Neural cell (in vitro differentiated cells): ENCODE data around the gene UBA1. TPM values are rescaled to one million over a fixed set of nuclear protein-coding genes. Genes with fewer than 3 reads are reported as not detected.

Experiments
- H2AFZ ChIP-seq: fragments of 200-600, 300-800 bp; sonication (generic), shearing (Covaris generic); 2 replicates; pipeline ENCODE4 v1.6.0; 2014; ENCODE audit warnings: low read depth, mild to moderate bottlenecking, antibody characterized with exemption, low read length, moderate library complexity
- H3F3A ChIP-seq: fragments of 200-600 bp; shearing (Covaris generic); 2 replicates; pipeline ENCODE4 v1.6.1; 2016; ENCODE audit warnings: mild to moderate bottlenecking, moderate library complexity, mixed read lengths, antibody characterized with exemption, low read length; ENCODE audit not compliant: insufficient read depth, poor library complexity, severe bottlenecking
- H3K27ac ChIP-seq: fragments of 200-600, 300-800 bp; sonication (generic), shearing (Covaris generic); 2 replicates; pipeline ENCODE4 v1.5.1; 2014; ENCODE audit warnings: mild to moderate bottlenecking, low read length, moderate library complexity
- H3K27me3 ChIP-seq: fragments of 300-800, 200-600 bp; sonication (generic), shearing (Covaris generic); 2 replicates; pipeline ENCODE4 v1.6.0; 2014; ENCODE audit warnings: mild to moderate bottlenecking, low read depth, low read length, moderate library complexity; ENCODE audit not compliant: insufficient read depth
- H3K36me3 ChIP-seq: fragments of 300-800, 200-600 bp; sonication (generic), shearing (Covaris generic); 2 replicates; pipeline ENCODE4 v1.5.1; 2014; ENCODE audit warnings: mild to moderate bottlenecking, antibody characterized with exemption, low read length, moderate library complexity; ENCODE audit not compliant: insufficient read depth
- H3K4me2 ChIP-seq: fragments of 300-800, 200-600 bp; sonication (generic), shearing (Covaris generic); 2 replicates; pipeline ENCODE4 v1.6.0; 2014; ENCODE audit warnings: mild to moderate bottlenecking, low read length
- H3K4me3 ChIP-seq: fragments of 300-800, 200-600 bp; sonication (generic), shearing (Covaris generic); 2 replicates; pipeline ENCODE4 v1.5.1; 2014; ENCODE audit warnings: mild to moderate bottlenecking, low read length, moderate library complexity
- H3K79me2 ChIP-seq: fragments of 200-600 bp; shearing (Covaris generic); replicated peaks from 2 replicates; pipeline ENCODE4 v1.6.0; 2014; ENCODE audit warnings: mild to moderate bottlenecking, low read length, moderate library complexity; ENCODE audit not compliant: insufficient read depth
- H3K9ac ChIP-seq: fragments of 300-800, 200-600 bp; sonication (generic), shearing (Covaris generic); 2 replicates; pipeline ENCODE4 v1.6.1; 2016; ENCODE audit warnings: mild to moderate bottlenecking, low read length, mixed read lengths
- H3K9me2 ChIP-seq: fragments of 200-600 bp; shearing (Covaris generic); 2 replicates; pipeline ENCODE4 v1.6.1; 2016; ENCODE audit warnings: mild to moderate bottlenecking, low read length, mixed read lengths; ENCODE audit not compliant: insufficient read depth
- H3K9me3 ChIP-seq: fragments of 200-600, 300-800 bp; sonication (generic), shearing (Covaris generic); 2 replicates; pipeline ENCODE4 v1.6.1; 2016; ENCODE audit warnings: mild to moderate bottlenecking, mixed run types, low read length, moderate library complexity, mixed read lengths
- H4K20me1 ChIP-seq: fragments of 200-600 bp; shearing (Covaris generic); 2 replicates; pipeline ENCODE4 v1.6.1; 2016; ENCODE audit warnings: mild to moderate bottlenecking, mixed run types; ENCODE audit not compliant: insufficient read depth
- EP300 ChIP-seq: fragments of 450-650 bp; conservative IDR thresholded peaks from 2 replicates; pipeline ENCODE4 v1.6.1; 2014; ENCODE audit warnings: antibody characterized with exemption, mild to moderate bottlenecking, moderate library complexity; ENCODE audit not compliant: poor library complexity, severe bottlenecking
- EZH2 ChIP-seq: fragments of 200-600, 300-800 bp; shearing (Covaris generic), sonication (generic); IDR thresholded peaks from 2 replicates; pipeline ENCODE4 v1.6.1; 2014; ENCODE audit warnings: antibody characterized with exemption, low read length, borderline replicate concordance, mild to moderate bottlenecking; ENCODE audit not compliant: insufficient read depth, poor library complexity, severe bottlenecking
- MXI1 ChIP-seq: fragments of 450-650 bp; conservative IDR thresholded peaks from 2 replicates; pipeline ENCODE4 v1.6.1; 2014; ENCODE audit warnings: antibody characterized with exemption, mild to moderate bottlenecking; ENCODE audit not compliant: poor library complexity, severe bottlenecking
- POLR2AphosphoS5 ChIP-seq: IDR thresholded peaks from 2 replicates; pipeline ENCODE4 v1.6.1; 2012
- RAD21 ChIP-seq: fragments of 450-650 bp; conservative IDR thresholded peaks from 2 replicates; pipeline ENCODE4 v1.6.1; 2014; ENCODE audit warnings: antibody characterized with exemption, mild to moderate bottlenecking, moderate library complexity
- REST ChIP-seq: IDR thresholded peaks from 2 replicates; pipeline ENCODE4 v1.6.1; 2012; ENCODE audit warnings: borderline replicate concordance
- SMC3 ChIP-seq: fragments of 450-650 bp; conservative IDR thresholded peaks from 2 replicates; pipeline ENCODE4 v1.6.1; 2014; ENCODE audit warnings: antibody characterized with exemption, mild to moderate bottlenecking, moderate library complexity; ENCODE audit not compliant: poor library complexity
- TAF1 ChIP-seq: IDR thresholded peaks from 2 replicates; pipeline ENCODE4 v1.6.1; 2012; ENCODE audit warnings: low read depth
- polyA plus RNA-seq: library from polyadenylated mRNA; depleted of rRNA; stranded (reverse); fragments of >200 nt; gene quantifications from 2 replicates; pipeline ENCODE4 v1.2.3, GENCODE V29; 2014
- TF ChIP-seq, protein P1 (sequence below): fragments of 450-650 bp; IDR thresholded peaks from 2 replicates; pipeline ENCODE4 v1.5.1; 2014; ENCODE audit warnings: antibody characterized with exemption, mild to moderate bottlenecking, moderate library complexity; ENCODE audit not compliant: poor library complexity, severe bottlenecking

Gene UBA1
- polyA plus RNA-seq, 1 donor from 2014 or later = 132 TPM

DNA sequence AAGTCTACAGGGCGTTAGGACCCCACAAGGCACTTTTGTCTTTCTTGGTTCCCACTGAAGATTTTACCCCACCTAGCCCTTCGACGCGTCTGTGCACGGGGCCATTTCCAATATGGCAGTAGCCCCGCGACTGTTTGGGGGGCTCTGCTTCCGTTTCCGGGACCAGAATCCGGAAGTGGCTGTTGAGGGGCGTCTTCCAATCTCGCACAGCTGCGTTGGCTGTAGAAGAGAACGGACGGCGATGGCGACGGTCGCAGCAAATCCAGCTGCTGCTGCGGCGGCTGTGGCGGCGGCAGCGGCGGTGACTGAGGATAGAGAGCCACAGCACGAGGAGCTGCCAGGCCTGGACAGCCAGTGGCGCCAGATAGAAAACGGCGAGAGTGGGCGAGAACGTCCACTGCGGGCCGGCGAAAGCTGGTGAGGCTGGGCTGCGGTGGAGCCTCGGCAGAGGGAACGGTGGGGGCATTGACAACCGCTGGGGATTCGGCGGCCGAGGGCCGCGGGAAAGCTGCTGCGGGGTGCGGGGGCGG is 39.2 kb downstream of the UBA1 start, which contains the start of gene USP11:
TSS of gene USP11 (plus strand) at position 207 of the 530 bp plus-strand sequence. CDS start at position 242, 35 bp downstream.
- no peaks in the 10 kb centered on the region for H3K9me2 ChIP-seq
- no peaks in the 10 kb centered on the region for H3K36me3 ChIP-seq
- peak within 1 kb of the TSS; percentile 83 for H3K4me3 ChIP-seq
- TF ChIP-seq SMC3 (peak; percentile 62), MXI1 (peak; percentile 49), TAF1 (peak; percentile 67), EZH2 (no peak), POLR2AphosphoS5 (peak; percentile 99), RAD21 (peak; percentile 62), EP300 (peak; percentile 41), REST (peak; percentile 86)
- TF ChIP-seq, protein P1, sequence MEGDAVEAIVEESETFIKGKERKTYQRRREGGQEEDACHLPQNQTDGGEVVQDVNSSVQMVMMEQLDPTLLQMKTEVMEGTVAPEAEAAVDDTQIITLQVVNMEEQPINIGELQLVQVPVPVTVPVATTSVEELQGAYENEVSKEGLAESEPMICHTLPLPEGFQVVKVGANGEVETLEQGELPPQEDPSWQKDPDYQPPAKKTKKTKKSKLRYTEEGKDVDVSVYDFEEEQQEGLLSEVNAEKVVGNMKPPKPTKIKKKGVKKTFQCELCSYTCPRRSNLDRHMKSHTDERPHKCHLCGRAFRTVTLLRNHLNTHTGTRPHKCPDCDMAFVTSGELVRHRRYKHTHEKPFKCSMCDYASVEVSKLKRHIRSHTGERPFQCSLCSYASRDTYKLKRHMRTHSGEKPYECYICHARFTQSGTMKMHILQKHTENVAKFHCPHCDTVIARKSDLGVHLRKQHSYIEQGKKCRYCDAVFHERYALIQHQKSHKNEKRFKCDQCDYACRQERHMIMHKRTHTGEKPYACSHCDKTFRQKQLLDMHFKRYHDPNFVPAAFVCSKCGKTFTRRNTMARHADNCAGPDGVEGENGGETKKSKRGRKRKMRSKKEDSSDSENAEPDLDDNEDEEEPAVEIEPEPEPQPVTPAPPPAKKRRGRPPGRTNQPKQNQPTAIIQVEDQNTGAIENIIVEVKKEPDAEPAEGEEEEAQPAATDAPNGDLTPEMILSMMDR = no peak
- H4K20me1 ChIP-seq = no peaks in the 10 kb centered on the region
- H2AFZ ChIP-seq = no peak within 1 kb of the TSS
- peak within 1 kb of the TSS; percentile 70 for H3K4me2 ChIP-seq
- peak within 1 kb of the TSS; percentile 98 for H3K27ac ChIP-seq
- peak within 1 kb of the TSS; percentile 98 for H3K9ac ChIP-seq
- peaks cover 42% of the 10 kb centered on the region for H3K79me2 ChIP-seq
- H3K9me3 ChIP-seq = no peaks in the 10 kb centered on the region
- no peaks in the 10 kb centered on the region for H3F3A ChIP-seq
- no peaks in the 10 kb centered on the region for H3K27me3 ChIP-seq

- no peaks in the 10 kb centered on the region for H3K36me3 ChIP-seq
- H3K79me2 ChIP-seq = peaks cover 46% of the 10 kb centered on the region
Measured at GRCh38 chrX:47233333-47234113, 39.9 kb downstream of the UBA1 start.

More at GRCh38 chrX:47233333-47234113, 39.9 kb downstream of the UBA1 start:
- H3F3A ChIP-seq = no peaks in the 10 kb centered on the region
- H3K27ac ChIP-seq = peak overlapping the region; percentile 98
- H3K9me3 ChIP-seq = no peaks in the 10 kb centered on the region
- no peaks in the 10 kb centered on the region for H3K9me2 ChIP-seq
- no peak overlapping the region for H3K4me2 ChIP-seq
- H3K9ac ChIP-seq = peak overlapping the region; percentile 98
- peak overlapping the region; percentile 83 for H3K4me3 ChIP-seq
- H3K27me3 ChIP-seq = no peaks in the 10 kb centered on the region
- no peak overlapping the region for H2AFZ ChIP-seq
- TF ChIP-seq RAD21 = no peak
- no peak for TF ChIP-seq POLR2AphosphoS5
- no peak for TF ChIP-seq TAF1
- TF ChIP-seq SMC3 = no peak
- no peak for TF ChIP-seq EP300
- no peak for TF ChIP-seq REST
- H4K20me1 ChIP-seq = no peaks in the 10 kb centered on the region
